KOPT-K1 (cell line): Measurements from ENCODE around the gene SERPINE1.

Source experiments
- H3K27ac ChIP-seq: fragments of 200-600 bp; sonication (generic); 2 replicates; pipeline ENCODE4 v1.5.1; 2016; ENCODE audit warnings: antibody characterized with exemption, mild to moderate bottlenecking, low read depth, low read length; ENCODE audit not compliant: poor library complexity, severe bottlenecking
- H3K36me3 ChIP-seq: fragments of 200-600 bp; sonication (generic); 2 replicates; pipeline ENCODE4 v1.5.1; 2017; ENCODE audit warnings: antibody characterized with exemption, mild to moderate bottlenecking, low read length, moderate library complexity; ENCODE audit not compliant: insufficient read depth
- H3K9me3 ChIP-seq: fragments of 200-600 bp; sonication (generic); 2 replicates; pipeline ENCODE4 v1.5.1; 2017; ENCODE audit warnings: antibody characterized with exemption, low read length, mild to moderate bottlenecking; ENCODE audit not compliant: insufficient read depth, poor library complexity, severe bottlenecking

The SERPINE1 gene

DNA sequence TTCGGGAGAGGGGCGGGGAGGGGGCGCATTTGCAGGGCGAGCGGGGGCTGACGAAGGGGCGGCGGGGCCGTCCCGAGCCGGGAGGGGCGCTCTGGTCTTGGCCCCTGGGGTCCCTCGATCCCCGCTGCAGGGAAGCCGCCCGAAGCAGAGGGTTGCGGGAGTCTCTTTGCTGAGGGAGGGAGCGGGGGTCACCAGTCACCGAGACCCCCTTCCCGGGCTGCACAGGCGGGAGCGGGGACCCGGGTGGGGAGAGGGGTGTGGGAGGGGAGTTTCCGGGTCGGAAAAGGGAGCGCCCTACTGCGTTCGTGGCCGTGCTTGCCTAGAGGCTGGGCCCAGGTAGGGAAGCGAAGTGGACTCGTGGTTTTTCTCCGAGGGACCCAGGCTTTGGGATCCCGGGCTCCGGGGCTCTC lies 27.8 kb downstream of the SERPINE1 start:
- Histone ChIP-seq H3K9me3 (no peaks in the 10 kb centered on the region), H3K36me3 (no peaks in the 10 kb centered on the region), H3K27ac (peak overlapping the region; percentile 57)

DNA sequence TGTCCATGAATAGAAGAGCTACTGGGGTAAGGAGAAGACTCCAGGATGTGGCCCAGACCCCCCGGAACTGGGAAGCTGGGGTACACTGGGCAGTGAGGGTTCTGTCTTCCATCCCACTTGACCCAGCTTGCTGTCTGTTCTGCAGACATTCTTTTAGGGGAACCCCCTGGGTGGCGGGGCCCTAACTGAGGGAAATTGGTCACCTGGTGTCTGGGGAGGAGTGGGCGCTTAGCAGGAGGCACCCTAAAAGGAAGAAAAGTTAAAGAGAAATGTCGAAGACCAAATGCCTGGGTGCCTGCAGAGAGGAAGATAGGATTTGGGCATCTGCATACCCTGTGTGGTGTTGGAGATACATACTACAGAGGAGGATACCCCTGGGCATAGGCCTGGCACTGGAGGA lies 28.4 kb downstream of the SERPINE1 start:
- Histone ChIP-seq H3K36me3 (no peaks in the 10 kb centered on the region), H3K27ac (peak overlapping the region; percentile 57), H3K9me3 (no peaks in the 10 kb centered on the region)

DNA sequence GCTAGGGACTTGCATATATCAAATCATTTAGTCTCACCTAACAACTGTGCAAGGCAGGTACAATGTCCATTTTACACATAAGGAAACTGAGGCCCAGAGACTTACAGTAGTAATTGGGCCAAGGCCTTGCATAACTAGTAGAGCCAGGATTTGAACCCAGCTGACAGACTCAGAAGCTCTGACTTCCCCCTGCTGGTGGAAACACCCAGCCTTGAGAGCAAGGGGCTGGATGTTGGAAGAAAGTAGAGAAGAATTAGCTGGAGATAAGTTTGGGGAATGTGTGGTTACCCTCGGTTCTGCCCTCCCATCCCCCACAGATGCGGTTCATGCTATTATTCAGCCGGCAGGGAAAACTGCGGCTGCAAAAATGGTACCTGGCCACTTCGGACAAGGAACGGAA lies 29.4 kb downstream of the SERPINE1 start:
- no peaks in the 10 kb centered on the region for H3K9me3 ChIP-seq
- no peaks in the 10 kb centered on the region for H3K36me3 ChIP-seq
- no peak overlapping the region for H3K27ac ChIP-seq

DNA sequence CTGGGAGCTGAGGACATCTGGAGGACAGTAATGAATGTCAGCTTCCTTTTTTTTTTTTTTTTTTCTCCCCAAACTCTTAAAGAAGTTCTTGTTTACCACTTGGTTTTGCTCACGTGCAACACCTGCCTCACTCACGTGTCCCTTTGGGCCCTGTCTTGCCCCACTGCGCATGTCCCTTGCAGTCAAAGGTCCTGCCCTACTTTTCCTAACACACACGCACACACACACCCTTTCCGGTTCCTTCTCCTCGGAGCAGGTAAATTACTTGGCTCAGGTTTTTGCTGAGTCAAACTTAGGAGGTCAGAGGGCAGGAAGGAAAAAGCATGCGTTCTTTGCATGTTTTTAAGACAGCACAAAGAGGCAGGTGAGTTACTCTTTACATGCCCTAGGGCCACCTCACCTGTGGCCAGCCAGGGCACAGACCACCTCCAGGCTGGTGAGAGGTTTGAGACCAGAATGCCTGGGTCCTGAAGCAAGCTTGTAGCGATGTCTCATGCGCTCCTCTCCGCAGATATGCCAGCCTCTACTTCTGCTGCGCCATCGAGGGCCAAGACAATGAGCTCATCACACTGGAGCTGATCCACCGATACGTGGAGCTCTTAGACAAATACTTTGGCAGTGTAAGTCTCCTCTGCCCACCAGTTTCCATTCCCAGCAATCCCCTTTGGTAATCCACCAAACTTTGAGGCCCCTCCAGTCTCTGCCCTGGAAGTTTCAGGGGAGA lies 30.1 kb downstream of the SERPINE1 start:
- Histone ChIP-seq H3K9me3 (no peaks in the 10 kb centered on the region), H3K36me3 (no peaks in the 10 kb centered on the region), H3K27ac (no peak overlapping the region)

DNA sequence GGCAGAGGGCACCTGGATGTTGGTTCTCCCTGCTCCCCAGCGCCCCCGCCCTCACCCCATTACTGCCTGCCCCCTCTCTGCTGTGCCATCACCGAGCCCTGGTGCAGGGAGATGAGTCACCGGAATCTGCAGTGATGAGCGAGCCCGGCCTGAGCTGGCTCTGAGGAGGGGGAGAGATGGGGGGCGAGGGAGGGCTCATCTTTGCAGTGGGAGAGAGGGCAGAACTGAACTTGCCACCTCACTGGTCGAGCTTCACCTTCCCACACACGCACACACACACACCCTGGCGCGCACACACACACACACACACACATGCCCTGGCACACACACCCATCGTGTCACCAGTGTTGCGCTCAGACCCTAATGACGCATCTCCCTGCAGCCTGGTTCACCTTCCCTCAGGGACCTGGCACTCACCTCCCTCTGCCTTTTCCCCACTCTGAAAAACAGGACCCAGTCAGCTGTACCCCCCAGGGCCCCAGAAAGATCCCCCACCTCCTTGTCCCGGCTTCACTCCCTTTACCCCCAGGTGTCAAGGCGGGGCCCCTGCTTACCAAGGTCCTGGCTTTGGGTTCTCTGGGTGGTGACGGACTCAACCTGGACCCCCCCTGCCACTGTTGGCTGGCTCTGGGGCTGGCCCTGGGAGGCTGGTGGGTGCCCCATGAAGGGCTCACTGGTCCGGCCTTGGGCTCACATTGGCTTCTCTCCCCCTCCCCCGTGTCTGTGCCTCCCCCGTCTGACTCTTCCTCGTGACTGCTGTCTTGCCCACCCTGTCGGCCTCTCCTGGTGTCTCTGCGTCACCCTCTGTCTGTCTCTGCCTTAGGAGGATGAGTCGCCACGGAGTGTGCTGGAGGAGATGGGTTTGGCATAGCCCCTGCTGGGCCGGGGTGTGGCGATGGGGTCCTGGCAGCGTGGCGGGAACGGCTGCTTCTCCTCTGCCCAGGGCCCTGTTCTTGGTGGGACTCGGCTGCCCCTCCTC lies 33.1 kb downstream of the SERPINE1 start:
- Histone ChIP-seq H3K27ac (no peak overlapping the region), H3K36me3 (no peaks in the 10 kb centered on the region), H3K9me3 (no peaks in the 10 kb centered on the region)

DNA sequence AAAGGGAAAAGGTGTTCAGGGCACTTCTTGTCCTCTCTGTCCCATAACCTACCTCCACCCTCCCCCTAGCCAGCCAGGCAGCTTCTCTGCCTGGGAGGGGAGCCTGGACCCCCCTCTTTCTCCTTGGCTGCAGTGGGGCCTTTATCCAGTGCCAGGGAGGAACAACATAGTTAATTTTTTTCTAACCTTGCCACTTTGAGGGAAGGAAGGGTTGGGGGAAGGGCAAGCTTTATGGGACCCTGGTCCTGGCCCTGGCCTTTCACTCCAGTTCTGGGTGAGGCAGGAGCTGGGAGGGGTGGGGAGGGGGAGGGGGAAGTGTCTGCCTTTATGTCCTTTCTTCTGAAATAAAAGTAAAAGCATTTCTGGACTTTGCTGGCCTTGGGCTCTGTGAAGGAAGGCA lies 34.0 kb downstream of the SERPINE1 start:
- Histone ChIP-seq H3K9me3 (no peaks in the 10 kb centered on the region), H3K27ac (no peak overlapping the region), H3K36me3 (no peaks in the 10 kb centered on the region)

DNA sequence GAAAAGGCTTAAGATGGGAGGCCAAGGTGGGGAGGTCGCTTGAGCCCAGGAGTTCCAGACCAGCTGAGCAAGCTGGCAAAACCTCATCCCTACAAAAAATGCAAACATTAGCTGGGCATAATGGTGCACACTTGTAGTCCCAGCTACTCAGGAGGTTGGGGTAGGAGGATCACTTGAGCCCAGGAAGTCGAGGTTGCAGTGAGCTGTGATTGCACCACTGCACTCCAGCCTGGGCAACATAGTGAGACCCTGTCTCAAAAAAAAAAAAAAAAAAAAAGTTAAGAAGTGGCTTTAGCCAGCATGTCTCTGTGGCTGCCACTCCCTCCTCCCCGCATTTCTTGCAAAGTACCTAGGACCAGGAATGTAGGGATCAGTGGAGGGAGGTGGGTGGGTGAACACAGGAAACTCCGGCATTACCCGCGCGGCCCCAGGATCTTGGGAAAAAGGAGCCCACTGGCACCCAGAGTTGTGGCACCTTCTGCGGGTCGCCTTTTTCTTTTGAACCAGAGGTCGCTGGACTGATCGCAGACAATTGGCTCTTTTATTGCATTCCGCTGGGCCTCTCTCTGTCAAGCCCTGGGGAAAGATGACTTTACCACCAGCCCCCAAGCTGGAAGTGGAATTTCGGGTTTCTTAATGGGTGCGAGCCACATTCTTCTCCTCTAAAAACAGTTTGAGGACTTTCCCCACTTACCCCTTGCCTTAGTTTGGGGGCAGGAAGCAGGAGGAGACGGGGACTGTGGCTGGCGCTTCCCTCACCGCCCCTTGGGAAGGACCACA lies 35.0 kb downstream of the SERPINE1 start:
- Histone ChIP-seq H3K9me3 (no peaks in the 10 kb centered on the region), H3K36me3 (no peaks in the 10 kb centered on the region), H3K27ac (no peak overlapping the region)

DNA sequence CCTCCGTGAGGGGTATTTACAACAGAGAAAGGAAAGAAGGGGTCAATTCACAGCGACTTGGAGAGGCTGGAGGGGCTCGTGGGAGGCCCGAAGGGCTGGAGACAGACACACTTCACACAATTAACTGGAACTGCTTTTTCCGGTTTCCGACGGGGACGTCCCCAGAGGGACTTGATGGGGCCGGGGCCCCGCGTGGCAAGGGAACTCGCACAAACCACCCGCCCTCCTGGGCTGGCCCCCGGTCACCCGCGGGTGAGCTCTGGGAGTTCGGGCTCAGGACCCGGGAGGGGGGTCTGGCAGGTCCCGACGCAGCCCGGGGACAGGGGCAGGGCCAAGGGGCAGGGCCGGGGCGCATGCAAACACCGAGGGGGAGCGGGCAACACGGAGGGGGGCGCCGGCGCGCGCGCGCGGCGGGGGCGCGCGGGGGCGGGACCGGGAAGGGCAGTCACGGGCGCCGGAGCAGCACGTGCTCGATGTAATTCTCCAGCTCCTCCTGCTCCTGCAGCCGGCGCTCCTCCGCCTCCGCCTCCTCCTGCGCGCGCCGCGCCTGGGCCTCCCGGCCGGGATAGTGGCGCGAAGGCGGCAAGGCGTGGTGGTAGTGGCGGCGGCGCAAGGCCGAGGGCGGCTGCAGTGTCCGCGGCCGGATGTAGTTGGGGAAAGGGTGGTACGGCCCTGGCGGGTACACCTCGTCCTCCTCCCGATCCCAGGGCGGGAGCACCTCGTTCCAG lies 35.8 kb downstream of the SERPINE1 start:
- Histone ChIP-seq H3K36me3 (no peaks in the 10 kb centered on the region), H3K27ac (no peak overlapping the region)

DNA sequence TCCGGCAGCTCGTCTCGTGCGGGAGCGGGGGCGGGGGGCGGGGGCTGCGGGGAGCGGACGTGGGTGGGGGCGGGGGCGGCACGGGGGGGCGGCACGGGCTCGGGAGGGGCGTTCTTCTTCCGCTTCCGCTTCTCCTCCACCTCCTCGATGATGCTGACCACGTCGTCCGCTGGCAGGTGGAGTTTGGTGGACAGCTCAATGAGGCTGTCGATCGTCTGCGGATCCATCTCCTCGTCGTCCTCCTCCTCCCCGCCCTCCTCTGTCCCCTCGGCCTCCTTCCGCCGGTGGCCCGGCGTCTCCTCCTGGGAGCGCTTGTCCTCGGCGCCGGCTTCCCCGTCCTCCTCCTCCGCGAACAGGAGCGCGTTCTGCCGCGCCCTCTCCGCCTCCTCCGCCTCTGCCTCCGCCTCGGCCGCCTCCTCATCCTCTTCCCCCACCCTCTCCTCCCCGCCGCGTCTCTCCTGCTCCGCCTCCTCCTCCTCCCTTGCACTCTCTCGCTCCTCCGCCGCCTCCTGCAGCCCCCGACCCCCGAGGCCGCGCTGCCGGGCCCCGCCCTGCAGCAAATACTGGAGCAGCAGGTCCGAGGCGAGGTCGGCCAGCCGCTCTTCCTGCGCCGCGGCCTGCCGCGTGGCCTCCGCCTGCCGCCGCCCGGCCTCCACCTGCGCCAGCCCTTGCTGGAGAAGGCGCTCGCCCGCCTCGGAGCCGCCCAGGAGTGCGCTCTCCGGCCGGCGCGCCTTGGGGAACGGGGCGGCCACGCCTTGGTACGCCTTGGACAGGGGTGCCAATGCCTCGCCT lies 36.6 kb downstream of the SERPINE1 start:
- no peaks in the 10 kb centered on the region for H3K36me3 ChIP-seq

More for the DNA sequence above, 35.8 kb downstream of the SERPINE1 start:
- H3K9me3 ChIP-seq: no peaks in the 10 kb centered on the region

DNA sequence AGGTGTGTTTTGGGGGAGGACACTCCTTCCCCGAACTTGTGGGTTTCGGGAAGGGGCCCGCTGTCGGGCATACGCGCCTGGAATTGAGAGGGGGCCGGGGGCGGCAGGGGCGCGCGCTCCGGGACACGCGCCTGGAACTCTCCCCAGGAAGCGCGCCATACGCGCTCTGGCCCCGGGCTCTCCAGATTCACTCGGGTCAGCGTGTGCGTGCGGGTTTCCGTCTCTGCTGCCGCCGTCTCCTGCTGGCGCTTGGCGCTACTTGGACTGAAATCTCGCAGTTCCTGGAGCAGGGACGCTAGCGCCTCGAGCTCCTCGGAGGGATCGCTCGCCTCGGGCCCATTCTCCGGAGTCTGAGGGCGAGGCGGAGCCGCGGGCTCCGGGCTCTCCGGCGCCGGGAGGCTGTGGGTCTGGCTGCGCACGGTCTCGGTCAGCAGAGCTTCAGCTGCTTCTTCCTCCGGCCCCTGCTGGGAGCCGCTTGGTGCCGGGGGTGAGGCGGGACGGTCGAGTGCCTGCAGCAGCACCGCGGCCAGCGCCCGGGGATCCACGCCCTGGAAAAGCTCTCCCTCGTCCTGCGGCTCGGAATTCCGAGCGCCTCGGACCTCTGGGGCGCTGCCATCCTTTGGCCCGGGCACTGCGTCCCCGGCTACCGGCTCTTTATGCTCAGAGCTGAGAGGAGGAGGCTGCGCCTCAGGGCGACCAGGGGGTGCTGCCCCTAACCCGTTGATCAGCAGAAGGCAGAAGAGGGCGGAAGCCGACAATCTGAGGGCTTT lies 37.4 kb downstream of the SERPINE1 start:
- no peaks in the 10 kb centered on the region for H3K36me3 ChIP-seq
- H3K9me3 ChIP-seq: no peaks in the 10 kb centered on the region
- no peak overlapping the region for H3K27ac ChIP-seq

More for the DNA sequence above, 36.6 kb downstream of the SERPINE1 start:
- Histone ChIP-seq H3K27ac (no peak overlapping the region), H3K9me3 (no peaks in the 10 kb centered on the region)

DNA sequence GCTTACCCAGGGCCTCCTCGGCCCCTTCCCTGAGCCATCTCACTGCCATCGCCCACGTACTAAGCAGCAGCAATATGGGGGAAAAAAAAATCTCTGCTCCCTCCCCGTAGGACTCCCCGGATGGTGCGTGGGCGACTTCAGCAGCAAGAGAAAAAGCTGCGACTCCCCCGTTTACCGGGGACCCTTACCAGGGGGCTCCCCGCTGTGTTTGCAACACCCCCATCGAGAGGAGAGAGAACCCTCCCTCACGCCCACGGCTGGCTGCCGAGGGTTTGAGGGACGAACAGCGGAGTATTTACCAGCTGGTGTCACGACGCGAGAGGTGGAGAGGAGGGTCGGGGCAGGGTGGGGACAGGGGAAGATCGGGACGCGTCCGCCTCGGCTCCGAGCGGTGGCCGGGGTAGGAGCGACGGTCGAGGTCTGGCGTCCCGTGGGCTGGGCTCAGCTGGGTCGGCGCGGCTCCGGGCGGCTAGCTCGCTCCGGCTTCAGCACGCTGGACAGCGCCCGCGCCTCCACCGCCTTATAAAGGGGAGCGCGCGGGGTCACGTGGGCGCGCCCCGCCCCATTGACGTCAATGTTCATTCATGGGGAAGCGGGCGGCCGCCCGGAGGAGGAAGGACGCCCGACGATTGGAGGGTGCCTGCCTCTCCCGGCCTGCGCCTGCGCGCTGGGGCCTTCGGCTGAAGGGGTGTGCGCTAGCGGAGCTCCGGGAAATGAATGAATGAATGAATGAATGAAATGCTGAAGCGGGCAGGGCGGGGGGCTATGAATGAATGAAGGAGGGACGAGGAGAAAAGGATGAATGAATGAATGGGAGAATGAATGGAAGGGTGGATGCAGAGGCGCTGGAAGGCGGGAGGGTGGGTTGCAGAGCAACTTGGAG lies 38.4 kb downstream of the SERPINE1 start, which contains the start of gene VGF:
VGF (minus strand) TSS at position 495 of the 883 bp plus-strand sequence. CDS start 726 bp downstream, outside the sequence.
- Histone ChIP-seq H3K9me3 (no peaks in the 10 kb centered on the region), H3K27ac (no peak within 1 kb of the TSS), H3K36me3 (no peaks in the 10 kb centered on the region)

DNA sequence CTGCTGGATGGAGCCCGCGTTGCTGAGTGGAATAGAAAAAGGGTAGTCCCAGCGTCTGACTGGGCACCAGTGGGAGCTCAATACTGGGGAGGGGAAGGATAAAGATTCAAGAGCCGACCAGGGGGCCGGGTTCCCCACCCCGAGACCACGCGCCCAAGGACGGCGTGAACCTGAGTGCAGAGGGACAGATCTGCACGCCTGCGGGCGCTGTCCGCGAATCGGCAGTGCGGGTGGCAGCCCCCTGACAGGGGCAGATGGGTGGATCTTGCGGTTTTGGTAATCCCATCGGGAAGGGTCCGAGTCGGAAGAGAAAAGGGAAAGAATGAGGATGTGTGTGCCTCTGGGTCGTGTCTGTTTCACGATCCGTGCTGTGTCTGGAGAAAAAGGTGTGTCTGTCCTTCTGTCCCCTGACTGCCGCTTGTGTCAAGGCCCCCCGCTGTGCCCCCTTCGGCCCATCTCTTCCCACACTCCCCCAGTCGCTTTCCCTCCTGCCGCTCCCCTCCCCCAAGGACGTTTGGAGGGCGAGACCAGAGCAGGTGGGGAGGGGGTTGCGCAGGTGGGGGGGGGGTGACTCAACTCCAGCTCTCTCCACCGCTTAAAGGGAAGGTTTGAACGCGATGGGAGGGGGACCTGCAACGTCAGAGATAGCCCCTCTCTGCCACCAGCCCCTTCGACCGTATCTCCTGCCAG lies 39.2 kb downstream of the SERPINE1 start:
- Histone ChIP-seq H3K36me3 (no peaks in the 10 kb centered on the region), H3K9me3 (no peaks in the 10 kb centered on the region), H3K27ac (no peak overlapping the region)
